Measurements from ENCODE around the gene RIC3.

Gene RIC3

GRCh38 chr11:8106679-8107078 is 62.1 kb downstream of the RIC3 start:
- no peak overlapping the region for H3K27ac Mint-ChIP-seq
- no peaks in the 10 kb centered on the region for H3K9me3 Mint-ChIP-seq
- no peaks in the 10 kb centered on the region for H3K36me3 Mint-ChIP-seq (ENCODE audit: insufficient read depth)
- H3K4me3 Mint-ChIP-seq: no peak overlapping the region
- peaks cover 6 to 23% of the 10 kb centered on the region in 2 donors for H3K27me3 Mint-ChIP-seq
- no peak for ATAC-seq (replicated peaks)
- H3K4me1 Mint-ChIP-seq (ENCODE audit: low read depth in 2 of 2): no peaks in the 10 kb centered on the region
- DNase-seq: no peak

GRCh38 chr11:8105666-8106065 is 63.2 kb downstream of the RIC3 start:
- ATAC-seq (replicated peaks) (no peak), DNase-seq (no peak)
- H3K9me3 Mint-ChIP-seq: no peaks in the 10 kb centered on the region
- no peak overlapping the region for H3K4me3 Mint-ChIP-seq
- peaks cover 0 to 13% of the 10 kb centered on the region in 2 donors for H3K27me3 Mint-ChIP-seq
- H3K36me3 Mint-ChIP-seq (ENCODE audit: insufficient read depth): no peaks in the 10 kb centered on the region
- H3K27ac Mint-ChIP-seq: no peak overlapping the region
- H3K4me1 Mint-ChIP-seq (ENCODE audit: low read depth in 2 of 2): no peaks in the 10 kb centered on the region

- H3K4me1 Mint-ChIP-seq (ENCODE audit: low read depth in 2 of 2): no peaks in the 10 kb centered on the region
- peaks cover 0 to 8% of the 10 kb centered on the region in 2 donors for H3K27me3 Mint-ChIP-seq
- ATAC-seq (replicated peaks) (no peak), DNase-seq (no peak)
- H3K36me3 Mint-ChIP-seq (ENCODE audit: insufficient read depth): no peaks in the 10 kb centered on the region
- H3K4me3 Mint-ChIP-seq: no peak overlapping the region
- H3K27ac Mint-ChIP-seq: no peak overlapping the region
- H3K9me3 Mint-ChIP-seq: no peaks in the 10 kb centered on the region
These were observed 63.7 kb downstream of the RIC3 start for GRCh38 chr11:8105133-8105532.

GRCh38 chr11:8103909-8104308 is 64.9 kb downstream of the RIC3 start:
- Mint-ChIP-seq H3K4me1 (ENCODE audit: low read depth in 2 of 2) (no peaks in the 10 kb centered on the region), H3K9me3 (no peaks in the 10 kb centered on the region), H3K4me3 (no peak overlapping the region), H3K36me3 (ENCODE audit: insufficient read depth) (no peaks in the 10 kb centered on the region), H3K27me3 (no peaks in the 10 kb centered on the region), H3K27ac (no peak overlapping the region)
- ATAC-seq (replicated peaks) (no peak), DNase-seq (no peak)

GRCh38 chr11:8102965-8103364 is 65.9 kb downstream of the RIC3 start:
- Mint-ChIP-seq H3K4me1 (ENCODE audit: low read depth in 2 of 2) (no peaks in the 10 kb centered on the region), H3K27ac (no peak overlapping the region), H3K4me3 (no peak overlapping the region), H3K9me3 (no peaks in the 10 kb centered on the region), H3K36me3 (ENCODE audit: insufficient read depth) (no peaks in the 10 kb centered on the region), H3K27me3 (no peaks in the 10 kb centered on the region)
- ATAC-seq (replicated peaks) (no peak), DNase-seq (no peak)

GRCh38 chr11:8102296-8102915 is 66.4 kb downstream of the RIC3 start:
- Mint-ChIP-seq H3K4me3 (no peak overlapping the region), H3K36me3 (ENCODE audit: insufficient read depth) (no peaks in the 10 kb centered on the region), H3K4me1 (ENCODE audit: low read depth in 2 of 2) (no peaks in the 10 kb centered on the region), H3K9me3 (no peaks in the 10 kb centered on the region), H3K27me3 (no peaks in the 10 kb centered on the region), H3K27ac (no peak overlapping the region)
- DNase-seq (no peak), ATAC-seq (replicated peaks) (no peak)

GRCh38 chr11:8101421-8101820 is 67.4 kb downstream of the RIC3 start:
- H3K27me3 Mint-ChIP-seq: no peaks in the 10 kb centered on the region
- no peak overlapping the region for H3K27ac Mint-ChIP-seq
- H3K36me3 Mint-ChIP-seq (ENCODE audit: insufficient read depth): no peaks in the 10 kb centered on the region
- no peaks in the 10 kb centered on the region for H3K9me3 Mint-ChIP-seq
- H3K4me3 Mint-ChIP-seq: no peak overlapping the region
- DNase-seq (no peak), ATAC-seq (replicated peaks) (no peak)
- H3K4me1 Mint-ChIP-seq (ENCODE audit: low read depth in 2 of 2): no peaks in the 10 kb centered on the region

- Mint-ChIP-seq H3K27me3 (no peaks in the 10 kb centered on the region), H3K36me3 (ENCODE audit: insufficient read depth) (no peaks in the 10 kb centered on the region), H3K27ac (no peak overlapping the region), H3K4me3 (no peak overlapping the region), H3K9me3 (no peaks in the 10 kb centered on the region), H3K4me1 (ENCODE audit: low read depth in 2 of 2) (no peaks in the 10 kb centered on the region)
- DNase-seq (no peak), ATAC-seq (replicated peaks) (no peak)
These were observed 68.2 kb downstream of the RIC3 start for GRCh38 chr11:8100605-8101004.

GRCh38 chr11:8100158-8100557 is 68.7 kb downstream of the RIC3 start:
- Mint-ChIP-seq H3K4me3 (no peak overlapping the region), H3K9me3 (no peaks in the 10 kb centered on the region), H3K36me3 (ENCODE audit: insufficient read depth) (no peaks in the 10 kb centered on the region), H3K27me3 (no peaks in the 10 kb centered on the region), H3K4me1 (ENCODE audit: low read depth in 2 of 2) (no peaks in the 10 kb centered on the region), H3K27ac (no peak overlapping the region)
- ATAC-seq (replicated peaks) (no peak), DNase-seq (no peak)

GRCh38 chr11:8099291-8099899 is 69.4 kb downstream of the RIC3 start:
- Mint-ChIP-seq H3K4me3 (no peak overlapping the region), H3K36me3 (ENCODE audit: insufficient read depth) (no peaks in the 10 kb centered on the region), H3K27ac (no peak overlapping the region), H3K9me3 (no peaks in the 10 kb centered on the region), H3K4me1 (ENCODE audit: low read depth in 2 of 2) (no peaks in the 10 kb centered on the region), H3K27me3 (no peaks in the 10 kb centered on the region)
- ATAC-seq (replicated peaks) (peak; percentile 49), DNase-seq (peak; percentile 54 to 69 (median 56))

- H3K27ac Mint-ChIP-seq: no peak overlapping the region
- no peaks in the 10 kb centered on the region for H3K4me1 Mint-ChIP-seq (ENCODE audit: low read depth in 2 of 2)
- no peak for ATAC-seq (replicated peaks)
- H3K36me3 Mint-ChIP-seq (ENCODE audit: insufficient read depth): no peaks in the 10 kb centered on the region
- no peaks in the 10 kb centered on the region for H3K27me3 Mint-ChIP-seq
- H3K4me3 Mint-ChIP-seq: no peak overlapping the region
- DNase-seq: no peak
- no peaks in the 10 kb centered on the region for H3K9me3 Mint-ChIP-seq
These were observed 69.9 kb downstream of the RIC3 start for GRCh38 chr11:8098879-8099278.

- H3K27me3 Mint-ChIP-seq: no peaks in the 10 kb centered on the region
- H3K4me3 Mint-ChIP-seq: no peak overlapping the region
- H3K27ac Mint-ChIP-seq: no peak overlapping the region
- H3K36me3 Mint-ChIP-seq (ENCODE audit: insufficient read depth): no peaks in the 10 kb centered on the region
- ATAC-seq (replicated peaks) (no peak), DNase-seq (no peak)
- no peaks in the 10 kb centered on the region for H3K9me3 Mint-ChIP-seq
- no peaks in the 10 kb centered on the region for H3K4me1 Mint-ChIP-seq (ENCODE audit: low read depth in 2 of 2)
These were observed 70.5 kb downstream of the RIC3 start for GRCh38 chr11:8098361-8098760.

- Mint-ChIP-seq H3K9me3 (no peaks in the 10 kb centered on the region), H3K4me3 (no peak overlapping the region), H3K36me3 (ENCODE audit: insufficient read depth) (no peaks in the 10 kb centered on the region), H3K27ac (no peak overlapping the region), H3K27me3 (no peaks in the 10 kb centered on the region), H3K4me1 (ENCODE audit: low read depth in 2 of 2) (no peaks in the 10 kb centered on the region)
- ATAC-seq (replicated peaks) (no peak), DNase-seq (no peak)
These were observed 70.9 kb downstream of the RIC3 start for GRCh38 chr11:8097926-8098325.

GRCh38 chr11:8097468-8097867 is 71.4 kb downstream of the RIC3 start:
- H3K27me3 Mint-ChIP-seq: no peaks in the 10 kb centered on the region
- ATAC-seq (replicated peaks) (no peak), DNase-seq (no peak)
- H3K9me3 Mint-ChIP-seq: no peaks in the 10 kb centered on the region
- H3K4me3 Mint-ChIP-seq: no peak overlapping the region
- no peaks in the 10 kb centered on the region for H3K36me3 Mint-ChIP-seq (ENCODE audit: insufficient read depth)
- no peak overlapping the region for H3K27ac Mint-ChIP-seq
- peaks cover 0 to 2% of the 10 kb centered on the region in 2 donors for H3K4me1 Mint-ChIP-seq (ENCODE audit: low read depth in 2 of 2)

Data from effector memory CD8-positive, alpha-beta T cell (primary cell).